Nephron progenitor cell (in vitro differentiated cells): ENCODE data around the gene SHISA9.

Experiments used
- DNase-seq: peaks from one replicate; pipeline ENCODE4 v3.0.0; 2021
- H3K27ac Mint-ChIP-seq: 2 replicates; pipeline ENCODE4 v1.8.0; 2021; ENCODE audit warnings: mild to moderate bottlenecking, moderate library complexity, mixed read lengths
- H3K27me3 Mint-ChIP-seq: 2 replicates; pipeline ENCODE4 v1.8.0; 2021; ENCODE audit warnings: mild to moderate bottlenecking, low read depth, mixed read lengths; ENCODE audit not compliant: poor library complexity
- H3K36me3 Mint-ChIP-seq: 2 replicates; pipeline ENCODE4 v1.8.0; 2021; ENCODE audit warnings: low read depth, mixed read lengths
- H3K4me1 Mint-ChIP-seq: 2 replicates; pipeline ENCODE4 v1.8.0; 2021; ENCODE audit warnings: mixed read lengths
- H3K4me3 Mint-ChIP-seq: 2 replicates; pipeline ENCODE4 v1.8.0; 2021; ENCODE audit warnings: mild to moderate bottlenecking, moderate library complexity, mixed read lengths
- H3K9me3 Mint-ChIP-seq: 2 replicates; pipeline ENCODE4 v1.8.0; 2021; ENCODE audit warnings: mild to moderate bottlenecking, moderate library complexity, mixed read lengths
- TF ChIP-seq, protein P1 (sequence below): fragments of 200-600 bp; sonication (generic); IDR thresholded peaks from 2 replicates; pipeline ENCODE4 v1.5.0; 2021; ENCODE audit warnings: antibody characterized with exemption

The SHISA9 gene

GRCh38 chr16:13111747-13112146 is 210.3 kb downstream of the SHISA9 start:
- no peak overlapping the region for H3K27ac Mint-ChIP-seq
- no peak for DNase-seq
- no peak overlapping the region for H3K4me3 Mint-ChIP-seq
- H3K4me1 Mint-ChIP-seq: peaks cover 31% of the 10 kb centered on the region
- TF ChIP-seq, protein P1, sequence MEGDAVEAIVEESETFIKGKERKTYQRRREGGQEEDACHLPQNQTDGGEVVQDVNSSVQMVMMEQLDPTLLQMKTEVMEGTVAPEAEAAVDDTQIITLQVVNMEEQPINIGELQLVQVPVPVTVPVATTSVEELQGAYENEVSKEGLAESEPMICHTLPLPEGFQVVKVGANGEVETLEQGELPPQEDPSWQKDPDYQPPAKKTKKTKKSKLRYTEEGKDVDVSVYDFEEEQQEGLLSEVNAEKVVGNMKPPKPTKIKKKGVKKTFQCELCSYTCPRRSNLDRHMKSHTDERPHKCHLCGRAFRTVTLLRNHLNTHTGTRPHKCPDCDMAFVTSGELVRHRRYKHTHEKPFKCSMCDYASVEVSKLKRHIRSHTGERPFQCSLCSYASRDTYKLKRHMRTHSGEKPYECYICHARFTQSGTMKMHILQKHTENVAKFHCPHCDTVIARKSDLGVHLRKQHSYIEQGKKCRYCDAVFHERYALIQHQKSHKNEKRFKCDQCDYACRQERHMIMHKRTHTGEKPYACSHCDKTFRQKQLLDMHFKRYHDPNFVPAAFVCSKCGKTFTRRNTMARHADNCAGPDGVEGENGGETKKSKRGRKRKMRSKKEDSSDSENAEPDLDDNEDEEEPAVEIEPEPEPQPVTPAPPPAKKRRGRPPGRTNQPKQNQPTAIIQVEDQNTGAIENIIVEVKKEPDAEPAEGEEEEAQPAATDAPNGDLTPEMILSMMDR: no peak
- H3K9me3 Mint-ChIP-seq: peaks cover 20% of the 10 kb centered on the region
- peaks cover 5% of the 10 kb centered on the region for H3K36me3 Mint-ChIP-seq
- peaks cover 12% of the 10 kb centered on the region for H3K27me3 Mint-ChIP-seq

- Mint-ChIP-seq H3K27ac (peak overlapping the region; percentile 82), H3K36me3 (peaks cover 5% of the 10 kb centered on the region), H3K27me3 (peaks cover 8% of the 10 kb centered on the region), H3K4me3 (no peak overlapping the region), H3K4me1 (peaks cover 31% of the 10 kb centered on the region), H3K9me3 (peaks cover 20% of the 10 kb centered on the region)
- no peak for DNase-seq
- TF ChIP-seq, protein P1: no peak
These were observed 212.3 kb downstream of the SHISA9 start for GRCh38 chr16:13113741-13114140.

GRCh38 chr16:13118091-13118490 is 216.7 kb downstream of the SHISA9 start:
- H3K27me3 Mint-ChIP-seq: peaks cover 10% of the 10 kb centered on the region
- H3K4me3 Mint-ChIP-seq: no peak overlapping the region
- H3K36me3 Mint-ChIP-seq: peaks cover 5% of the 10 kb centered on the region
- peaks cover 9% of the 10 kb centered on the region for H3K4me1 Mint-ChIP-seq
- peaks cover 19% of the 10 kb centered on the region for H3K9me3 Mint-ChIP-seq
- TF ChIP-seq, protein P1: no peak
- no peak for DNase-seq
- no peak overlapping the region for H3K27ac Mint-ChIP-seq

GRCh38 chr16:13120091-13120490 is 218.7 kb downstream of the SHISA9 start:
- no peak for DNase-seq
- Mint-ChIP-seq H3K4me3 (no peak overlapping the region), H3K9me3 (peaks cover 19% of the 10 kb centered on the region), H3K36me3 (no peaks in the 10 kb centered on the region), H3K27ac (no peak overlapping the region), H3K4me1 (peaks cover 3% of the 10 kb centered on the region), H3K27me3 (peaks cover 11% of the 10 kb centered on the region)
- TF ChIP-seq, protein P1: no peak

GRCh38 chr16:13120557-13120956 is 219.2 kb downstream of the SHISA9 start:
- no peak overlapping the region for H3K4me3 Mint-ChIP-seq
- peaks cover 11% of the 10 kb centered on the region for H3K27me3 Mint-ChIP-seq
- H3K4me1 Mint-ChIP-seq: peaks cover 3% of the 10 kb centered on the region
- no peak for DNase-seq
- H3K9me3 Mint-ChIP-seq: peaks cover 15% of the 10 kb centered on the region
- TF ChIP-seq, protein P1: no peak
- H3K36me3 Mint-ChIP-seq: no peaks in the 10 kb centered on the region
- H3K27ac Mint-ChIP-seq: peak overlapping the region; percentile 9

- no peak overlapping the region for H3K27ac Mint-ChIP-seq
- H3K4me3 Mint-ChIP-seq: no peak overlapping the region
- TF ChIP-seq, protein P1: no peak
- H3K36me3 Mint-ChIP-seq: no peaks in the 10 kb centered on the region
- peaks cover 16% of the 10 kb centered on the region for H3K9me3 Mint-ChIP-seq
- DNase-seq: no peak
- peaks cover 21% of the 10 kb centered on the region for H3K27me3 Mint-ChIP-seq
- H3K4me1 Mint-ChIP-seq: peaks cover 3% of the 10 kb centered on the region
These were observed 222.6 kb downstream of the SHISA9 start for GRCh38 chr16:13123991-13124390.
